HCT116 (cell line): ENCODE measurements around the gene TMEM139.

ENCODE experiments used
- CTCF ChIP-seq, 3 experiments: fragments of 200-600 bp in 1 of 3; sonication (generic) in 1 of 3; IDR thresholded peaks in 2 of 3; conservative IDR thresholded peaks in 1 of 3; 2 replicates each; pipeline ENCODE4 v1.5.1; 2012 to 2017; ENCODE audit warnings: low read depth in 2 of 3, low read length in 2 of 3, antibody characterized with exemption in 1 of 3, borderline replicate concordance in 1 of 3, control low read depth in 1 of 3, mild to moderate bottlenecking in 1 of 3, mixed read lengths in 1 of 3, mixed run types in 1 of 3, moderate library complexity in 1 of 3; ENCODE audit not compliant: insufficient read depth in 1 of 3
- EZH2 ChIP-seq: fragments of 200-600 bp; sonication (generic); IDR thresholded peaks from 2 replicates; pipeline ENCODE4 v1.6.1; 2017; ENCODE audit warnings: antibody characterized with exemption, mixed run types
- JUND ChIP-seq: IDR thresholded peaks from 2 replicates; pipeline ENCODE4 v1.6.1; 2012
- POLR2A ChIP-seq: IDR thresholded peaks from 2 replicates; pipeline ENCODE4 v1.7.0; 2011; ENCODE audit warnings: borderline replicate concordance; ENCODE audit not compliant: insufficient read depth, insufficient read length; ENCODE audit errors: extremely low read depth
- POLR2AphosphoS5 ChIP-seq: IDR thresholded peaks from 2 replicates; pipeline ENCODE4 v1.6.1; 2011; ENCODE audit warnings: mild to moderate bottlenecking, low read depth, low read length, moderate library complexity
- RAD21 ChIP-seq: IDR thresholded peaks from 2 replicates; pipeline ENCODE4 v1.6.1; 2012; ENCODE audit warnings: low read depth, mild to moderate bottlenecking
- SIN3A ChIP-seq: IDR thresholded peaks from 2 replicates; pipeline ENCODE4 v1.6.1; 2012; ENCODE audit warnings: low read depth
- TCF7L2 ChIP-seq: IDR thresholded peaks from 2 replicates; pipeline ENCODE4 v1.7.0; 2011; ENCODE audit warnings: borderline replicate concordance, inconsistent platforms; ENCODE audit not compliant: insufficient read depth, insufficient read length; ENCODE audit errors: extremely low read depth
- YY1 ChIP-seq: IDR thresholded peaks from 2 replicates; pipeline ENCODE4 v1.6.1; 2011; ENCODE audit warnings: low read length, low read depth, moderate library complexity, mild to moderate bottlenecking; ENCODE audit not compliant: insufficient replicate concordance; ENCODE audit errors: extremely low read depth
- ZBTB33 ChIP-seq: IDR thresholded peaks from 2 replicates; pipeline ENCODE4 v1.6.1; 2011; ENCODE audit warnings: mild to moderate bottlenecking, low read length, moderate library complexity; ENCODE audit not compliant: insufficient replicate concordance; ENCODE audit errors: extremely low read depth
- TF ChIP-seq, protein P1 (sequence below): IDR thresholded peaks from 2 replicates; pipeline ENCODE4 v1.6.1; 2012
- TF ChIP-seq, protein P2 (sequence below): IDR thresholded peaks from 2 replicates; pipeline ENCODE4 v1.6.1; 2012

DNA sequence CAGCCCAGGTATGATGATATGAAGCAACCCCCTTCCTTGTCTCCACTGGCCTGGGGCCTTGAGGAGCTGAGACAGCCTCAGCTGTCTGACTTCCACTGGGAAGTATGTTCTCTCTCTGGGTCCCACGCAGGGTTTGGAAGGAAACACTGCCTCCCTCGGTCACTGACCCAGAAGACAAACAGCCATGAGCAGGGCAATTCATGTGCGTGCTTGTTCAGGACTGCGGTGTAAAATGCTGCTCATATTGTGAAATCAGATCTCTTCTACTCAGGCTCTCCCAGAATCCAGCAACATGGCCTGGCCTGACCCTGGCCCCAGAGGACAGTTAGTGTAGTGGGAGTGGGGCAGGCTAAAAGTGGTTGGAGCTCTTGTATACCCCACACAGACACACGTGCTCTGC lies 33.9 kb downstream of the TMEM139 start:
- TF ChIP-seq CTCF (IDR thresholded peaks at IDR 0.05 in 2 of 3, conservative IDR thresholded peaks at IDR 0.05 in 1 of 3; ENCODE audit: borderline replicate concordance in 1 of 3, insufficient read depth in 1 of 3, low read depth in 2 of 3, low read length in 2 of 3) (no peak), SIN3A (no peak), POLR2A (no peak), EZH2 (no peak), YY1 (no peak), TCF7L2 (no peak), RAD21 (no peak), POLR2AphosphoS5 (no peak), ZBTB33 (no peak), JUND (no peak)
- TF ChIP-seq, protein P1, sequence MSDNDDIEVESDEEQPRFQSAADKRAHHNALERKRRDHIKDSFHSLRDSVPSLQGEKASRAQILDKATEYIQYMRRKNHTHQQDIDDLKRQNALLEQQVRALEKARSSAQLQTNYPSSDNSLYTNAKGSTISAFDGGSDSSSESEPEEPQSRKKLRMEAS: no peak
- TF ChIP-seq, protein P2, sequence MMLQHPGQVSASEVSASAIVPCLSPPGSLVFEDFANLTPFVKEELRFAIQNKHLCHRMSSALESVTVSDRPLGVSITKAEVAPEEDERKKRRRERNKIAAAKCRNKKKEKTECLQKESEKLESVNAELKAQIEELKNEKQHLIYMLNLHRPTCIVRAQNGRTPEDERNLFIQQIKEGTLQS: no peak
